ENCODE measurements around the gene SLC24A1.

SLC24A1 gene

DNA sequence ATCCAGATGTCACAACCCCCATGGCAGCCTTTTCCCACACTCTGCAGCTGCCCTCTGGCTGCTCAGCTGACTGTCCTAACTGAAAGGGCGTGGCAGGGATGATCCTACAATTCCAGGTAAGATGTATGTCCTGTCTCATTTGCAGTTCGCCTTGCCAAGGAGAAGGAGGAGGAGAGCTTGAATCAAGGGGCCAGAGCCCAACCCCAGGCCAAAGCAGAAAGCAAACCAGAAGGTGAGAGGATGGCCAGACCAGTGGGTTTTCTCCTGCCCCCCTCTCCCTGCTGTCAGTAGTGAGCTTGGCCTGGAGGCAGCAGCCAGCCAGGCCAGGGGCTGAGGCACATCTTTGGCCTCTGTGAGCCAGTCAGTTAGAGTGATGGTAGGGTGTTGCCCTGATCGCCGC is 22.5 kb downstream of the SLC24A1 start:
- no peak for TF ChIP-seq CTCF (IDR thresholded peaks at IDR 0.05; ENCODE audit: control extremely low read depth, extremely low read depth, low read depth, missing control alignments)
- ChIA-PET POLR2A (no interaction called here), CTCF (interaction anchor here (1.2 to 1.5 kb wide), 3 partner anchors 13 to 178 kb away, joined by 3 read pairs; no protein-coding TSS in a partner anchor)
- no peak for DNase-seq (ENCODE audit: extremely low spot score)

DNA sequence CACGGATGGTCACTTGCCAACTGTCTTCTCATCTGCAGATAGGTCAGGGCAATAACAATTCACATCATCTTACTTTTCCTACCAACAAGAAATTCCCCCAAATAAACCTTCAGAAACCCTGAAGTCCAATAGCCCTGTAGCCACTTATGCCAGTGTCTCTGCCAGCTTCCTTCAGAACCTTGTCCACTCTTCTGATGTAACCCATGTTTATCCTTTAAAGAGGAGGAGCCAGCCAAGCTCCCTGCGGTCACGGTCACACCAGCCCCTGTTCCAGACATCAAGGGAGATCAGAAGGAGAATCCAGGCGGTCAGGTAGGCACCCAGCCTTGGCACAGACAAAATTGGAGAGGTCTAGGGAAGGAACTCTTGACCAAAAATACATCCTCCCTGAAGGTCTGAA is 23.7 kb downstream of the SLC24A1 start:
- CTCF ChIA-PET, result interaction anchor here (6.1 kb wide), 1 partner anchor 7 kb away, joined by 57 read pairs; no protein-coding TSS in a partner anchor
- TF ChIP-seq CTCF (IDR thresholded peaks at IDR 0.05; ENCODE audit: control extremely low read depth, extremely low read depth, low read depth, missing control alignments), result no peak
- DNase-seq (ENCODE audit: extremely low spot score), result no peak
- POLR2A ChIA-PET, result no interaction called here

DNA sequence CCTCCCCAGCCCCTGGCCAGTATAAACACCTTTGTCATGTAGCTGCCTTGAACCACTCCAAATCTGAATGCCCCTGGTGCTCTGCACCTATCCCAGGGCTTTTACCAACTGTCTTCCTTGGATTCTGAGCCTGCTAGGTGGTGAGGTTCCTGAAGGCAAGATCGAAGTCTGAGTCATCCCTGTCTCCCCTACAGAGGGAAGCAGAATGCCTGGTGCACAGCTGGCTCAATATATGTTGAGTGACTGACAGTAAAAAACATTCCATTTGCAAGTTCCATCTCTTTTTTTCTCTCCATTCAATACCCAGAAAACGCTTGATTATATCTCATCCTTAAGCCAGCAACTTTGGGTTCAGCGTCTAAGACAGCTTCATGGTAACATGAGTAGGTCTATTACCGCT is 24.7 kb downstream of the SLC24A1 start:
- ChIA-PET POLR2A (no interaction called here), CTCF (interaction anchor here (6.1 kb wide), 1 partner anchor 9 kb away, joined by 57 read pairs; no protein-coding TSS in a partner anchor)
- no peak for DNase-seq (ENCODE audit: extremely low spot score)
- TF ChIP-seq CTCF (IDR thresholded peaks at IDR 0.05; ENCODE audit: control extremely low read depth, extremely low read depth, low read depth, missing control alignments), result no peak

GRCh38 chr15:65650312-65651041 is 28.7 kb downstream of the SLC24A1 start:
- DNase-seq (ENCODE audit: extremely low spot score), result no peak
- CTCF ChIA-PET, result interaction anchor here (1.0 to 6.1 kb wide), 7 partner anchors 8 to 206 kb away, joined by 3 to 57 read pairs (median 3); partner anchors contain the start of gene INTS14
- POLR2A ChIA-PET, result no interaction called here
- TF ChIP-seq CTCF (IDR thresholded peaks at IDR 0.05; ENCODE audit: control extremely low read depth, extremely low read depth, low read depth, missing control alignments), result no peak

- DNase-seq (ENCODE audit: extremely low spot score), result no peak
- POLR2A ChIA-PET, result no interaction called here
- no peak for TF ChIP-seq CTCF (IDR thresholded peaks at IDR 0.05; ENCODE audit: control extremely low read depth, extremely low read depth, low read depth, missing control alignments)
- CTCF ChIA-PET, result interaction anchor here (1.0 to 6.1 kb wide), 5 partner anchors 10 to 173 kb away, joined by 3 to 57 read pairs (median 3); no protein-coding TSS in a partner anchor
Measured at GRCh38 chr15:65651042-65651322, 29.2 kb downstream of the SLC24A1 start.

DNA sequence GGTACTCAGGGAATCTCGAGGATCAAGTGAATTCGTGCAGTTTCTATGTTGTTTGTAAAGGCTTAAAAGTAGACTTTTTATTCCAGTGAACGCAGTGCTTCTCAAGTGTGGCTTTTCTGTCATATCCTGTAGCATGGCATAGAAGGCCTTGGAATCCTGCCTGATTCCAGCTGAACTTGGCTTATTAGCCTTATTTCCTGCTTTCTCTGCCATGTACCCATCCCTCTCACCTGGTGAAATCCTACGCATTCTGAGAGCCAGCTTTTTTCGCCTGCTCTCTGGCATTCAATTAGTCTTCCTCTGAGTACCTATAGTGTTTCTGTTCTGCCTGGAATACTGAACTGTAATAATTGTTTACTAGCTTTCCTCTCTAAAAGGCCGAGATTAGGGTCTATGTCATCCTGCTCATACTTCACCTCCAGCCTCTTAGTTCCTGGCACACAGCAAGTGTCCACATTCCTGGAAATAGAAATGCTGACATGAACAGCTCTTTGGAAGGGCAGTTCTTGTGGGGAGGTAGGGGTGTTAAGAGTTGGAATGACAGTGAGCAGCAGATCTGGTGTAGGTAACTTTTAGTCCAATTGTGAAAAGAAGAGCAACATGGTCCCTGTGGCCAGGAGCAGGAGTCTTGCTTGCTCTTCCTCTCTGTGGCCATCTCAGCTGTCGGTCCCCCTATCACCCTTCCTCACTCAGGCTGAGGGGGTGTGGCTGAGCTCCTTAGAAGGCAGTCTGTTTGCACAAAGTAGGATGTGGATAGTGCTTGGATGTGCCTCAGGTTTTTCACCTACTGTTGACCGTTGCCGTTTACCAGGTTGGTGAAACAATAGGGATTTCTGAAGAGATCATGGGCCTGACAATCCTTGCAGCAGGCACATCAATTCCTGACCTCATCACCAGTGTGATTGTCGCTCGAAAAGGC is 30.4 kb downstream of the SLC24A1 start:
- DNase-seq (ENCODE audit: extremely low spot score), result no peak
- no peak for TF ChIP-seq CTCF (IDR thresholded peaks at IDR 0.05; ENCODE audit: control extremely low read depth, extremely low read depth, low read depth, missing control alignments)
- CTCF ChIA-PET, result interaction anchor here (1.0 to 3.4 kb wide), 4 partner anchors 9 to 65 kb away, joined by 3 to 29 read pairs (median 4); no protein-coding TSS in a partner anchor
- POLR2A ChIA-PET, result no interaction called here
